HL-60 (cell line): ENCODE results near the gene MGAT4C.

ENCODE experiments used
- SPI1 ChIP-seq: IDR thresholded peaks from 2 replicates; pipeline ENCODE4 v1.6.1; 2012; ENCODE audit warnings: low read depth, mild to moderate bottlenecking, borderline replicate concordance
- TF ChIP-seq, protein P1 (sequence below): IDR thresholded peaks from one replicate; pipeline ENCODE4 v1.5.1; 2011; ENCODE audit warnings: low read length, control low read depth, inconsistent platforms; ENCODE audit not compliant: insufficient read depth

DNA sequence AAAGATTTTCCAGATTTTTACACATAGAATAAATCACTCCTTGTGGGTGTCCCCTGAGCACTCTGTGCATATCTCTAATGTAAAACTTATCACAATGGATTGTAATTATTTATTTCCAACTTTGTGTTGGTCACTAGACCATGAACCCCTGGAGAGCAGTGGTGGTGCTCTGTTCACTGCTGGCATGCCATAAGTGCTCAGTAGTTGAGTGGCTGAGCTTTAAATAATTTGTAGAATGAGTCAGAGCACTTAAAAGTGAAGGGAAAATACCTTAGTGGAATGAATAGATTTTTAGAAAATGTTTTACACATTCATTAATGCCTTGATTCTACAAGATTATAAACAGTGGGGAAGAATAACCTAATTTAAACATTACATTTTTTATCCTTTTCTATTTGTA, 6.3 kb downstream of the MGAT4C start:
- TF ChIP-seq SPI1: no peak
- TF ChIP-seq, protein P1, sequence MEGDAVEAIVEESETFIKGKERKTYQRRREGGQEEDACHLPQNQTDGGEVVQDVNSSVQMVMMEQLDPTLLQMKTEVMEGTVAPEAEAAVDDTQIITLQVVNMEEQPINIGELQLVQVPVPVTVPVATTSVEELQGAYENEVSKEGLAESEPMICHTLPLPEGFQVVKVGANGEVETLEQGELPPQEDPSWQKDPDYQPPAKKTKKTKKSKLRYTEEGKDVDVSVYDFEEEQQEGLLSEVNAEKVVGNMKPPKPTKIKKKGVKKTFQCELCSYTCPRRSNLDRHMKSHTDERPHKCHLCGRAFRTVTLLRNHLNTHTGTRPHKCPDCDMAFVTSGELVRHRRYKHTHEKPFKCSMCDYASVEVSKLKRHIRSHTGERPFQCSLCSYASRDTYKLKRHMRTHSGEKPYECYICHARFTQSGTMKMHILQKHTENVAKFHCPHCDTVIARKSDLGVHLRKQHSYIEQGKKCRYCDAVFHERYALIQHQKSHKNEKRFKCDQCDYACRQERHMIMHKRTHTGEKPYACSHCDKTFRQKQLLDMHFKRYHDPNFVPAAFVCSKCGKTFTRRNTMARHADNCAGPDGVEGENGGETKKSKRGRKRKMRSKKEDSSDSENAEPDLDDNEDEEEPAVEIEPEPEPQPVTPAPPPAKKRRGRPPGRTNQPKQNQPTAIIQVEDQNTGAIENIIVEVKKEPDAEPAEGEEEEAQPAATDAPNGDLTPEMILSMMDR: no peak
